Breast epithelium (tissue), 4 donors: Measurements from ENCODE around the gene PRPF31. TPM values are rescaled to one million over a fixed set of nuclear protein-coding genes. Genes with fewer than 3 reads are reported as not detected.

Experiments used
- DNase-seq, 2 donors: peaks; one replicate each; pipeline ENCODE4 v3.0.0-alpha.2; 2019; ENCODE audit warnings: low spot score in 2 of 2
- H3K27ac ChIP-seq, 2 donors: fragments of 200-600 bp; sonication (generic) in 1 of 2; one replicate each; pipeline ENCODE4 v1.5.1; 2016 to 2019; ENCODE audit warnings: mild to moderate bottlenecking in 1 of 2
- H3K27me3 ChIP-seq, 2 donors: fragments of 200-600 bp; sonication (generic) in 1 of 2; one replicate each; pipeline versions ENCODE4 v1.5.1 to v1.6.0; 2017 to 2019; ENCODE audit warnings: control low read depth in 1 of 2, mild to moderate bottlenecking in 1 of 2
- H3K36me3 ChIP-seq: fragments of 200-600 bp; one replicate; pipeline ENCODE4 v1.5.1; 2019
- H3K4me1 ChIP-seq, 2 donors: fragments of 200-600 bp; sonication (generic); one replicate each; pipeline ENCODE4 v1.5.1; 2016 to 2019; ENCODE audit warnings: control low read depth in 1 of 2
- H3K4me3 ChIP-seq, 3 donors: fragments of 200-600 bp; sonication (generic); 1 replicate in 2 of 3; 2 replicates in 1 of 3; pipeline ENCODE4 v1.5.1; 2016 to 2019; ENCODE audit warnings: mild to moderate bottlenecking in 3 of 3, moderate library complexity in 2 of 3
- H3K9me3 ChIP-seq, 2 donors: fragments of 200-600 bp; sonication (generic) in 1 of 2; one replicate each; pipeline ENCODE4 v1.5.1; 2016 to 2019; ENCODE audit warnings: control low read depth in 1 of 2
- CTCF ChIP-seq, 3 donors: fragments of 450-650 bp; IDR thresholded peaks; one replicate each; pipeline ENCODE4 v1.5.1; 2016 to 2017; ENCODE audit warnings: antibody characterized with exemption in 3 of 3, mild to moderate bottlenecking in 3 of 3, moderate library complexity in 3 of 3
- POLR2A ChIP-seq: fragments of 450-650 bp; IDR thresholded peaks from one replicate; pipeline ENCODE4 v1.6.1; 2016; ENCODE audit warnings: antibody characterized with exemption, mild to moderate bottlenecking, moderate library complexity
- POLR2AphosphoS5 ChIP-seq, 3 donors: sonication (generic); formaldehyde crosslinking; IDR thresholded peaks; one replicate each; pipeline ENCODE4 v1.6.1; 2017; ENCODE audit warnings: antibody characterized with exemption in 3 of 3
- intact Hi-C: fragments of 100-400 bp; cut with DNase I; formaldehyde crosslinking; loops from one replicate; pipeline ENCODE4 v1.15.1; 2023; ENCODE audit warnings: low total_unique reads
- total RNA-seq, 3 donors: library from RNA; depleted of rRNA; stranded (reverse); fragments of >200 nt; gene quantifications; one replicate each; pipeline ENCODE4 v1.1.0, GENCODE V29; 2016

The PRPF31 gene
- total RNA-seq, 3 donors from 2014 or later = 45.5 to 59.6 (median 52.5) TPM

GRCh38 chr19:54153731-54154326 lies 38.3 kb downstream of the PRPF31 start:
- intact Hi-C loops = no loop called here
- TF ChIP-seq POLR2A = no peak
- Histone ChIP-seq H3K27me3 (no peaks in the 10 kb centered on the region), H3K4me1 (no peaks in the 10 kb centered on the region), H3K36me3 (peaks cover 4% of the 10 kb centered on the region), H3K9me3 (no peaks in the 10 kb centered on the region), H3K4me3 (no peak overlapping the region), H3K27ac (peak overlapping the region in 1 of 2 donors; percentile 70)
- DNase-seq = no peak

GRCh38 chr19:54154603-54155345 lies 39.2 kb downstream of the PRPF31 start:
- no peak overlapping the region for H3K27ac ChIP-seq
- TF ChIP-seq CTCF (IDR thresholded peaks at IDR 0.05) (no peak), POLR2AphosphoS5 (IDR thresholded peaks at IDR 0.05) (no peak)
- no peak overlapping the region for H3K4me3 ChIP-seq
- no peaks in the 10 kb centered on the region for H3K27me3 ChIP-seq
- no peaks in the 10 kb centered on the region for H3K9me3 ChIP-seq
- intact Hi-C loops = loop anchor here (5.0 kb wide), 1 partner anchor 1437 kb away; no protein-coding TSS in a partner anchor
- DNase-seq = no peak
- H3K36me3 ChIP-seq = peaks cover 3% of the 10 kb centered on the region
- no peaks in the 10 kb centered on the region for H3K4me1 ChIP-seq

- intact Hi-C loops = loop anchor here (5.0 kb wide), 1 partner anchor 1438 kb away; no protein-coding TSS in a partner anchor
- no peak overlapping the region for H3K4me3 ChIP-seq
- H3K36me3 ChIP-seq = no peaks in the 10 kb centered on the region
- no peak for DNase-seq
- no peak for TF ChIP-seq POLR2A
- TF ChIP-seq POLR2AphosphoS5 (IDR thresholded peaks at IDR 0.05) = no peak
- no peak for TF ChIP-seq CTCF (IDR thresholded peaks at IDR 0.05)
- H3K27me3 ChIP-seq = no peaks in the 10 kb centered on the region
- peaks cover 0 to 4% of the 10 kb centered on the region in 2 donors for H3K4me1 ChIP-seq
- no peaks in the 10 kb centered on the region for H3K9me3 ChIP-seq
- no peak overlapping the region for H3K27ac ChIP-seq
Observed at GRCh38 chr19:54155694-54156093, 40.1 kb downstream of the PRPF31 start.

GRCh38 chr19:54156490-54156889 lies 40.9 kb downstream of the PRPF31 start:
- Histone ChIP-seq H3K4me3 (no peak overlapping the region), H3K27ac (no peak overlapping the region), H3K27me3 (no peaks in the 10 kb centered on the region), H3K36me3 (no peaks in the 10 kb centered on the region), H3K9me3 (no peaks in the 10 kb centered on the region), H3K4me1 (peaks cover 0 to 7% of the 10 kb centered on the region in 2 donors)
- TF ChIP-seq POLR2AphosphoS5 (IDR thresholded peaks at IDR 0.05) = no peak
- TF ChIP-seq POLR2A = no peak
- no peak for TF ChIP-seq CTCF (IDR thresholded peaks at IDR 0.05)
- intact Hi-C loops = loop anchor here (5.0 kb wide), 1 partner anchor 1439 kb away; no protein-coding TSS in a partner anchor
- no peak for DNase-seq

GRCh38 chr19:54156953-54157352 lies 41.4 kb downstream of the PRPF31 start:
- Histone ChIP-seq H3K4me1 (peaks cover 0 to 7% of the 10 kb centered on the region in 2 donors), H3K36me3 (no peaks in the 10 kb centered on the region), H3K27me3 (no peaks in the 10 kb centered on the region), H3K4me3 (no peak overlapping the region), H3K9me3 (no peaks in the 10 kb centered on the region), H3K27ac (no peak overlapping the region)
- TF ChIP-seq POLR2A (no peak), POLR2AphosphoS5 (IDR thresholded peaks at IDR 0.05) (no peak), CTCF (IDR thresholded peaks at IDR 0.05) (no peak)
- intact Hi-C loops = loop anchor here (5.0 kb wide), 1 partner anchor 1440 kb away; no protein-coding TSS in a partner anchor
- DNase-seq = no peak
